ENCODE measurements around the gene SOCS4. TPM values are rescaled to one million over a fixed set of nuclear protein-coding genes. Genes with fewer than 3 reads are reported as not detected.
A peak's percentile ranks its signal among the peaks of the same experiment; 100 is the strongest.
"Not testable (repeated sequence)": the region's sequence is repeated elsewhere in the genome, so short reads cannot be mapped to it uniquely, and the experiment has no call there.

The SOCS4 gene, protein sequence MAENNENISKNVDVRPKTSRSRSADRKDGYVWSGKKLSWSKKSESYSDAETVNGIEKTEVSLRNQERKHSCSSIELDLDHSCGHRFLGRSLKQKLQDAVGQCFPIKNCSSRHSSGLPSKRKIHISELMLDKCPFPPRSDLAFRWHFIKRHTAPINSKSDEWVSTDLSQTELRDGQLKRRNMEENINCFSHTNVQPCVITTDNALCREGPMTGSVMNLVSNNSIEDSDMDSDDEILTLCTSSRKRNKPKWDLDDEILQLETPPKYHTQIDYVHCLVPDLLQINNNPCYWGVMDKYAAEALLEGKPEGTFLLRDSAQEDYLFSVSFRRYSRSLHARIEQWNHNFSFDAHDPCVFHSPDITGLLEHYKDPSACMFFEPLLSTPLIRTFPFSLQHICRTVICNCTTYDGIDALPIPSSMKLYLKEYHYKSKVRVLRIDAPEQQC
- total RNA-seq = 12.6 TPM
- long read RNA-seq, full-length matches to known transcripts = 1 of 3 reads
- long read RNA-seq, partial matches to known transcripts = 0 of 3 reads
- long read RNA-seq, other reads (novel, unspliced or antisense) = 2 of 3 reads

DNA sequence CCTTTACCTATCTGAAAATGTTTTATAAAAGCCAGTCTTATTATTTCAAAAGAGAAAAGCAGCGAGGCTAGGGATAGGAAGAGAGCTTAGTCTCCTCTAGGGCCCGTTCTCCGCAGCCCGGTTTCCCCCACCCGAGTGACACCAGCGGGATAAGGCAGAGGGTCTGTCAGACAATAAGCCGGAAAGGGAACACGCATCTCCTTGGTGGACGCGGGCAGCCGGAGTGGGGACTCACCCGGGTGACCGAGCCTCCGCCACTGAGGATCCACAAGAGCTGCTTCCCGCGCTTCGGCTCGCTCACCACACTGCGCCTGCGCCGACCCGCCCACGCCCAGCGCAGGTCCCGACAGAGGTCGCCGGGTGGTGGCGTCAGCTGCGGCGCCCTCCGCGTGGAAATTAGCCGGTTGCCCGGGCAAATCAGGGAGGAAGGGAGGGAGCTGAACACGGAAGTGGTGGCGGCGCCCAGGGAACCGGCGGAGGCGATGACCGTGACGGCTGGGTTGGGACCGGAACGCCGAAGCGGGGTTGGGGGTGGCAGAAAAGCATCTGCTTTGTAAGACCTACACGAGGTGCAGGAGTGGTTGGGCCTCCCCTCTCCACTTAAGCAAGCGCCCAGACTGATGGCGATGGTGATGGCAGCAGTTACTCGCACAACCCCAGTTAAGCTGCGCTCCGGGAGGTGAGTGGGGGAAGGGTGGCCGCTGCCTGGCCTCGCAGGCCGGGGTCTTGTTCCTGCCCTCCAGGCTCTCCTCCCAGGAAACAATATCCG lies at the start of gene SOCS4, which contains the start of gene WDHD1:
TSS of gene SOCS4 (plus strand) at position 444 of the 769 bp plus-strand sequence. CDS start 15,806 bp downstream, outside the sequence.
TSS of gene WDHD1 (minus strand) at position 307 of the 769 bp plus-strand sequence. CDS start 312 bp downstream, outside the sequence.
- intact Hi-C loops (cut with micrococcal nuclease) = no loop called here
- DNase-seq = peak; percentile 97
- peak; percentile 100 for ATAC-seq

DNA sequence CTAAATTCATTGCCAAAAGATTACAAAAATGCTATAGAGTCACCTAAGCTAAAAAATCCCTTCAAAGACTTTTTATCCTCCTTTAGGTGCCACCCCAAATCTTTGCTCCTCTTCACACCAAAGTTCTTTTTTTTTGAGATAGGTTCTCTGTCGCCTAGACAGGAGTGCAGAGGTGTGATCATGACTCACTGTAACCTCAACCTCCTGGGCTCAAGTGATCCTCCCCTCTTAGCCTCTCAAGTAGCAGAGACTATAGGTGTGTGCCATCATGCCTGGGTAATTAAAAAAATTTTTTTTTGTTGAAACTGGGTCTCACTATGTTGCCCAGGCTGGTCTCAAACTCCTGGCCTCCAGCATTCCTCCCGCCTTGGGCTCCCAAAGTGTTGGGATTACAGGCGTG lies 48.0 kb upstream of the SOCS4 start:
- no peak for DNase-seq
- intact Hi-C loops (cut with micrococcal nuclease) = no loop called here
- ATAC-seq = no peak

DNA sequence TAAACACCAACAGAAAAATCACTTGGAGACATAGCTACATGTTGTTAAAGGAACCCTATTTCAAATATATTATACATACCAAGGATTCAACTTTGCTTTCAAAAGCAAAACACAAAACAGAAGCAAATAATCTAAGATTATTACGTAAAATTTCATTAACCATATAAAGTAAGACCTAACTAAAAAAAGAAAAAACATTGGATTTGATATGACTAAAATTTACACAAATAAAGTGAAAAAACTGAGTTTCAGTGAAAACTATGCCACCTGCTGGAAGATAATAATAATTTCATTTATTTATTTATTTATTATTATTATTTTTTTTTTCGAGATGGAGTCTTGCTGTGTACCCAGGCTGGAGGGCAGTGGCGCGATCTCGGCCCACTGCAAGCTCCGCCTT lies 45.3 kb upstream of the SOCS4 start:
- intact Hi-C loops (cut with micrococcal nuclease) = no loop called here
- no peak for DNase-seq
- no peak for ATAC-seq

DNA sequence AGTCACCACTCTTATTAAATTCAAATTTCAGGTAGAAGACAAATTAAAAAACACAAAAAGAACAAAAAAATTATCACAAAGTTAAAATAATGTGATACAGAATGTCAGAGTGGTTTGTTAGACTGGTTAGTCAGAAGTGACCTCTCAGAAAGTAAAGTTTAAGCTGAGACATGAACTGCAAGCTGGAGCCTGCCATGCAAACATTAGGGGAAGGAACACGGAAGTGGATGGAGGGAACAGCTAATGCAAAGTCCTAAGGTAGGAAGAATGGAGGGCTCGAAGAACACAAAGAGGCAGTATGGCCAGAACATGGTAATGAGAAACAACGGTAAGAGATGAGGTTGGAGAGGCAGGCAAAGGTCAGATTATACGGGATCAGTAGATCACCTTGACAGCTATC lies 41.9 kb upstream of the SOCS4 start:
- no peak for ATAC-seq
- DNase-seq = no peak
- intact Hi-C loops (cut with micrococcal nuclease) = no loop called here

DNA sequence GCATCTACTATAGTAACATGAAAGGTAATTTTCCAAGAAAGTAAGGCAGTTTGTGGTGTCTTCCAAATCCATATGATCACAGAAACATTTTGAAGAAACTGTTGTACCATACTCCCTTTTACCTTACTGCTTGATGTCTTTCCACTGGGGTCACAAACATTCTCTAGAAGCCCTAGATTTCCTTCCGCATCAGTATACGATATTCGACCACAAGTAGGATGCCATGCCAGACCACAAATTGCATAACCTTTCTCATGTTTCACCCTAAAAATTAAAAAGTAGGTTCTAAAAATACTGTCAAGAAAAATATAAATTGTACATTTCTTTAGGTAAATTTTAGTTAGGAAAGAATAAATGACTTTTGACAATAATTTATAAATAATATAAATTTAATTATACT lies 26.7 kb upstream of the SOCS4 start:
- intact Hi-C loops (cut with micrococcal nuclease) = no loop called here
- ATAC-seq (no peak), DNase-seq (no peak)

DNA sequence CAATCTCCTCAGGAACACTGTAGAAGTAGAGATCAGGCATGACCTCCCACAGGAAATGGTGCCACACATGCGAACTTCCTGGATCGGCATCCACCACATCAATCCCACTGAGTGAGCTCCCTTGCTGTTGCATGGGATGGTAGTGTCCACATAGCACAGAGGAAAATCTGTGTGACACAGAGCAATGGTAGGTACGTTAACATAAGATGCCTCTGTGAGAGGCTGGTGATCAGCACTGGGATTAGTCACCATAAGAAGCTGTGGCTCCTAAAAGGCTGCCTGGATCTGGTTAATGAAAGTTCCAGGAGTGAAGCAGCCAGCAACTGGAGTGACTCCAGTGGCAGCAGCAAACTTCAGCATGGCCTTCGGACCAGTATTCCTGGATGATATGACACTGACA lies 22.0 kb upstream of the SOCS4 start:
- intact Hi-C loops (cut with micrococcal nuclease) = no loop called here
- ATAC-seq (no peak), DNase-seq (no peak)

DNA sequence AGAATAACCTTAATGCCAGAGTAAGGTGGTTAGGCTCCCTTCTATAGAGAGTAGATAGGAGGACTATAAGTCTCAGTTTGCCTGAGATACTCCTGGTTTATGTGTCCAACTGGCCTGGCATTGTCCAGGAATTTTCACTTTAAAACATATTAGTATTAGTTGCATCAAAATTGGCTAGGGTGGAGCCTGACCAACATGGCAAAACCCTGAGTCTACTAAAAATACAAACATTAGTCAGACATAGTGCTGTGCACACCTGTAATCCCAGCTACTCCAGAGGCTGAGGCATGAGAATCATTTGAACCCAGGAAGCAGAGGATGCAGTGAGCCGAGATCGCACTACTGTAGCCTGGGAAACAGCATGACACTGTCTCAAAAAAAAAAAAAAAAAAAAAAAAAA lies 12.0 kb upstream of the SOCS4 start:
- no peak for ATAC-seq
- DNase-seq = no peak
- intact Hi-C loops (cut with micrococcal nuclease) = no loop called here

DNA sequence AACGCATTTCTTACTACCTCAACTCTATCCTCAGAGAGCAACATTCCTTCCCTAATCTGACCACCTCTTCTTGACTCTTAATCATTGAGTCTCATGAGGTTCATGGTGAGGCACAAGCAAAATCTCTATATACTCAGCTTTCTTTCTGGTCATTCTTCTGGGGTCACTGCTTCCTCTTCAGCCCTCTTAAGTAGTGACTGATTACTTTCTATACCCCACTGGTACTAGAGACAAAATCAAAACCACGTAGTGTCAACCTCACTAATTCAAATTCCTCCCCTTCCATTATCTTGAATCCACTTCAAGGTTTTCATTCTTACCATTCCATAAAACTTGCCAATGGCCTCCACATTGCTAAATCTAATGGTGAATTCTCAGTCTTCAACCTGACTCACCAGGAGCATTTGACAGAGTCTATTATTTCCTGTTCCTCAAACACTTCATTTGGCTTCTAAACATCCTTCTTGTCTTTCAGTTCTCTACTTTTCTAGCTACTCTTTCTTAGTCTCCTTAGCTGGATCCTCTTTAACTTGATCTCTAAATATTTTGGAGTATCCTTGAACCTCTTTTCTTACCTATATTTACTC lies 7.0 kb upstream of the SOCS4 start:
- DNase-seq = no peak
- intact Hi-C loops (cut with micrococcal nuclease) = no loop called here
- no peak for ATAC-seq

DNA sequence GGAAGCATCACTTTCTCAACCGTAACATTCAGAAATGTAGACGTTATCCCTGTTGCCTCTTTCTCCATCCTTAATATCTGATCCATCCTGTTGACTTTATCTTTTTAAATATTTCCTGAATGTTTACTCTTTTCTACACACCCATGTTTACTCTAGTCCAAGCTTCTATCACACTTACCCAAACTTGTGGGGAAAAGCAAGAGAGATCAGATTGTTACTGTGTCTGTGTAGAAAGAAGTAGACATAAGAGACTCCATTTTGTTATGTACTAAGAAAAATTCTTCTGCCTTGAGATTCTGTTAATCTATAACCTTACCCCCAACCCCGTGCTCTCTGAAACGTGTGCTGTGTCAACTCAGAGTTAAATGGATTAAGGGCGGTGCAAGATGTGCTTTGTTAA lies 2.7 kb upstream of the SOCS4 start:
- ATAC-seq; DNase-seq; intact Hi-C loops (cut with micrococcal nuclease): not testable (repeated sequence)

DNA sequence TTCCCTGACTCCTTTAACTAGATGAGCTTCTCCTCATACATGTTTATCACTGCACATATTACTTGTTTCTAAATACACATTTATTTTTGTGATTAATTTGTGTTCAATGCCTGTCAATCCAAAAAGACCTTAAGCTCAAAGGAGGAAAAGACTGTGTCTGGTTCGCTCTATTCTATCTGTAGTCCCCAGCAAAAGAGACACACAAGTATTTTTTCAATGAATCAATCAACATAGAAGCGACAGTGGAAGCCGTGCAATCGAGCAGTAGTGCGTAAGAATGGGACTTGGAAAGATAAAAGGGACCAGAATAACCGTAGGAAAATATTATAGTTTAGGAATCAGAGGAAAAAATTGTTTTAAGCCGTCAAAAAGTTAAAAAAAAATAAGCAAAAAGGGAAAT lies 1.1 kb upstream of the SOCS4 start:
- ATAC-seq = no peak
- intact Hi-C loops (cut with micrococcal nuclease) = no loop called here
- DNase-seq = no peak

DNA sequence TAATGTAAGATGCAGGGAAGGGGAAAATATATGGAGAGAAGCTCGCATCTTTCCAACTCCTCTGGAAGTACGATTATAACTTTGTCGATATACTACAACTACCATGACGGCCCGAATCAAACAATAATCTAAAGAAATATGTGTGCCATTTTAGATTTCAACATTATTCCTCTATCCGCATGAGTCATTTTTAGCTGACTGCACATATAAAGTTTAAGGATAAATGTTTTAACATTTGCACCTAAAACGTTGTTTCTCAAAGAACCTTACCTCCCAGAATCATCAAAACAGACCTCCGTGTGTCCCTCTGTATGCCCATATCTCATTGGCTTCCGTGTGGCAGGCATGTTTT lies 619 bp upstream of the SOCS4 start:
- DNase-seq (no peak), ATAC-seq (no peak)
- intact Hi-C loops (cut with micrococcal nuclease) = no loop called here

DNA sequence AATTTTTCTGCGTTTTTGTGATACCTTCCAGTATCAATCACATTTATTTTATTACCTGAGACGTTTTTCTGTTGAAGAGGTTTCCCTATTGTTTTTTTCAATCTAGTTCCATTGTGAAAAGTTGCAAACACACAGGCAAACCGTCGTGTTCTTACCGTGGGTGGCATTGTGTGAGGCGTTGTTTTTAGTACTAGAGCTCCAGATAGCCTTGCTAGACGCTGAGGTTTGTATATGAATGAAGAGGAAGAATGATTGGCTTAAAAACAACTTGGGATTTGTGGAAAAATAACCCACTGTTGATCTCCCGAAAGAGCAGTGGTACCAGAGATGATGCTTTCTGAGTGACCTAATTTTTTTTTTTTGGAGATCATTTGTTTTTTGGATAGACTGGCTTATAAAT lies 1.0 kb downstream of the SOCS4 start:
- ATAC-seq (no peak), DNase-seq (no peak)
- intact Hi-C loops (cut with micrococcal nuclease) = no loop called here

DNA sequence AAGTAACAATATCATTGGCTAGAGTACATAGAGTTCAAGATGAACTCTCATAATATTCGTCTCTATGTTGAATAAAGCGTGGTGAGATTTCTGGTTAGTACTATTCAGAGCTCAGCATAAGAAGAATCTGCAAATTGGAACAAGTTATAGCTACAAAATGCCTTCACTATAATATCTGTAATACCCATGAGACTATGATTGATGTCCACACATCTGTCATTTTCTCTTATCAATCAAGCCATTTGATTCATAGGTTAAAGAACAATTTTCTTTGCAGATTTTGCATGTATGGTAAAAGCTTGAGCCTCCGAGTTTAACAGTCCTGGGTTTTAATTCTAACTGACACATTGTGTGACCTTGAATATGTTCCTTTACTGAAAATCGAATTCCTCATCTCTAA lies 1.4 kb downstream of the SOCS4 start:
- intact Hi-C loops (cut with micrococcal nuclease) = no loop called here
- DNase-seq (no peak), ATAC-seq (no peak)

DNA sequence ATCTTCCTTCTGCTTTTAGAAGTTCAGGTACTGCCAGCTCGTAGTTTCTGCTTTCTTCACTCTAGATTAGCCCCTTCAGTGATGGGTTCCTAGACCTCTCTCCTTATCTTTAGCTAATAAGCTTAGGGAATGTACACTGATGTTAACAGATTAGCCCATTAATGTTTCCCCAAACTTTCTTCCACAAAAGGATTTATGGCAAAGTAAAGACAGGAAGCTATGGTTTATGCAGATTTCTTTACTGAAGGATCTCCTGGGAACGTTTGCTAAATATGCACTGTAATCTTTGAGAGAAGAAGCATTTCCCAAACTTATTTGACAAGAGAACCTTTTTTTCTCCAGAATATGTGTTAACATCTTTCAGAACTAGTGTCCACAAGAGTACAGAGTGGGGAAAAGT lies 4.2 kb downstream of the SOCS4 start:
- ATAC-seq (no peak), DNase-seq (no peak)
- intact Hi-C loops (cut with micrococcal nuclease) = no loop called here

DNA sequence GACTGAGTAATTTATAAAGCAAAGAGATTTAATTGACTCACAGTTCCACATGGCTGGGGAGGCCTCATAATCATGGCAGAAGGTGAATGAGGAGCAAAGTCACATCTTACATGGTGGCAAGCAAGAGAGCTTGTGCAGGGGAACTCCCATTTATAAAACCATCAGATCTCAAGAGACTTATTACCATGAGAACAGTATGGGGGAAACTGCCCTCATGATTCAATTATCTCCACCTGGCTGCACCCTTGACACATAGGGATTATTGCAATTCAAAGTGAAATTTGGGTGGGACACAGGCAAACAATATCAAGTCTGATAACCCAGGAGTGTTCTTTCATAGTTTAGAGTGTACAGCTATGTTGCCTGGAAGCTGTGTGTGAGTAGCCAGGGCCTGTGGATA lies 11.0 kb downstream of the SOCS4 start:
- ATAC-seq; intact Hi-C loops (cut with micrococcal nuclease); DNase-seq: not testable (repeated sequence)

DNA sequence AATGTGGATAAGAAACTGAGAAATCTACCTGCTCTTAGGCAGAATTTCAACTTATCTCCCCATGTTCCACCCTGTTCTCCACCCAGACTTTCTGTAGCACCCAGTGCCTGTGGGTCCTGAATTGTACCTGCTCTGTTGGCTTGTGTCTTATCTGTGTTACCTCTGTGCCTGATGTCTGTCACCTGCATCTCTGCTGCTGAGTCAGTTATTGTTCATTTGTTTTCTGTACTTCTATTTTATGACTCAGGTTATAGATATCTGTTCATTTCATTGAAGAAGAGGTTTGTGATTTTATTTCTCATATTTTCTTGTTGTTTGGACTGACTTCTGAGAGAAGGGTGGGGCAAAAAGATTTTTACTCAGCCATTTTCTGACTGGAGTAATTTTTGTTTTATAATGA lies 11.7 kb downstream of the SOCS4 start:
- intact Hi-C loops (cut with micrococcal nuclease) = no loop called here
- ATAC-seq (no peak), DNase-seq (no peak)

DNA sequence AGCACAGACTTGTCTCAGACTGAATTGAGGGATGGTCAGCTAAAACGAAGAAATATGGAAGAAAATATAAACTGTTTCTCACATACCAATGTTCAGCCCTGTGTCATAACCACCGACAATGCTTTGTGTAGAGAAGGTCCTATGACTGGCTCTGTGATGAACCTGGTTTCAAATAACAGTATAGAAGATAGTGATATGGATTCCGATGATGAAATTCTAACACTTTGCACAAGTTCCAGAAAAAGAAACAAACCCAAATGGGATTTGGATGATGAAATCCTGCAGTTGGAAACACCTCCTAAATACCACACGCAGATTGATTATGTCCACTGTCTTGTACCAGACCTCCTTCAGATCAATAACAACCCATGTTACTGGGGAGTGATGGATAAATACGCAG lies 16.5 kb downstream of the SOCS4 start:
- no peak for DNase-seq
- ATAC-seq = no peak
- intact Hi-C loops (cut with micrococcal nuclease) = no loop called here

DNA sequence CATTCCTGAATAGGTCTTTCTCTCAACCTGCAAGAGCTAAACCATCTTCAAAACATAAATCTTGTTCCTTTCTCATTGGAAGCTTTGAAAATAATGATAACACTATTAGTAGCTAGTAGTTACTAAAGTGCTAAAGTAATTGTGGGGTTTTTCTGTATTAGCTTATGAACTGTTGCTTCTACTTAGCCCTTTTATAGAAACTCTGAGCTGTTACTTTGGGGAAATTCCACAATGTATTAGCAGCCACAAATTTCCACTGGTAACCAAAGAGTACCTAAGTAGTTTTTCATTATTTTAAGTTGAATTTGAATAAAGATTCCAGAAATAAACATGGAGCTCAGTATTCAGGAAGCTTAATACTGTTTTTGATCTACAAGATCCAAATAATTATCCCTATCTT lies 18.1 kb downstream of the SOCS4 start:
- no peak for ATAC-seq
- intact Hi-C loops (cut with micrococcal nuclease) = no loop called here
- no peak for DNase-seq

DNA sequence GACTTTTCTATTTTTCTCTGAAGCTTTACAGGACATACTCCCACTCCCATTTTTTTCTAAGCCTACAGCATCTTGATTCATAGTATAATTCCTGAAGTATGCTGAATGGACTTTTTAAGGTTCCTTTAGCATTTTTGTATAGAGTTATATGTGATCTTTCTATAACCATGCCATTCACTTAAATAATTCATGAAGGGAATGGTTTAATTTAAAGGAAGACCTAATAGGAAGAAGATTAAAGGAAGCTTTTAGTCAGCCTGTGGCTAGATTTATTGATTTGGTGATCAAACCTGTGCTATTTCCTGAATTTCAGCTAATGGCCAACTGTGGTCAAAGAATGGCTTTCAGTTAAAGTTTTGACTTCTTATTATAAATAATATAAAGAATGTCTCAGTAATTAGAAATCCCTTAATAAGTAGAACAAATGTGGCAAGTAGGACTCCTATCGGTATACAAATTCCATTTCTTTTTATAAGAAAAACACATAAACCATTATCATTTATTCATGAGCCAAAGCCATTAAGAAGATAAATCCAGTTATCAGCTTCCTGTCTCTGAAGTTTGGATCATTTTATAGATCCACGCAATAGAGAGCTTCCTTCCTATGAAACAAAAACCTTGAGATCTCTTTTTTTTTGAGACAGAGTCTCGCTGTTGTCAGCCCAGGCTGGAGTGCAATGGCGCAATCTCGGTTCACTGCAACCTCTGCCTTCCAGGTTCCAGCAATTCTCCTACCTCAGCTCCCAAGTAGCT lies 20.4 kb downstream of the SOCS4 start:
- ATAC-seq (no peak), DNase-seq (no peak)
- intact Hi-C loops (cut with micrococcal nuclease) = no loop called here

Measured in left ventricle myocardium superior (tissue), 1 donor.